ENCODE results near the gene GKN1.
A peak's percentile ranks its signal among the peaks of the same experiment; 100 is the strongest.
"Not testable (repeated sequence)": the region's sequence is repeated elsewhere in the genome, so short reads cannot be mapped to it uniquely, and the experiment has no call there.

GKN1 gene, protein sequence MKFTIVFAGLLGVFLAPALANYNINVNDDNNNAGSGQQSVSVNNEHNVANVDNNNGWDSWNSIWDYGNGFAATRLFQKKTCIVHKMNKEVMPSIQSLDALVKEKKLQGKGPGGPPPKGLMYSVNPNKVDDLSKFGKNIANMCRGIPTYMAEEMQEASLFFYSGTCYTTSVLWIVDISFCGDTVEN

DNA sequence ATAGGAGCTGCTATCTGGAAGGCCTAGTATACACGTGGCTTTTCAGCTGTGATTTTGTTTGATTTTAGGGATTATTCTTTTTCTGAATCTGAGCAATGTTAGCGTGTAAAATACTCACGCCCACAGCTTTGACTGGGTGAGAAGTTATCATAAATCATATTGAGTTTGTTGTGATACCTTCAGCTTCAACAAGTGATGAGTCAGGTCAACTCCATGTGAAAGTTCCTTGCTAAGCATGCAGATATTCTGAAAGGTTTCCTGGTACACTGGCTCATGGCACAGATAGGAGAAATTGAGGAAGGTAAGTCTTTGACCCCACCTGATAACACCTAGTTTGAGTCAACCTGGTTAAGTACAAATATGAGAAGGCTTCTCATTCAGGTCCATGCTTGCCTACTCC lies at the start of gene GKN1:
TSS of gene GKN1 (plus strand) at position 386 of the 400 bp plus-strand sequence. CDS start 42 bp downstream, outside the sequence.
- DNase-seq: no peak

DNA sequence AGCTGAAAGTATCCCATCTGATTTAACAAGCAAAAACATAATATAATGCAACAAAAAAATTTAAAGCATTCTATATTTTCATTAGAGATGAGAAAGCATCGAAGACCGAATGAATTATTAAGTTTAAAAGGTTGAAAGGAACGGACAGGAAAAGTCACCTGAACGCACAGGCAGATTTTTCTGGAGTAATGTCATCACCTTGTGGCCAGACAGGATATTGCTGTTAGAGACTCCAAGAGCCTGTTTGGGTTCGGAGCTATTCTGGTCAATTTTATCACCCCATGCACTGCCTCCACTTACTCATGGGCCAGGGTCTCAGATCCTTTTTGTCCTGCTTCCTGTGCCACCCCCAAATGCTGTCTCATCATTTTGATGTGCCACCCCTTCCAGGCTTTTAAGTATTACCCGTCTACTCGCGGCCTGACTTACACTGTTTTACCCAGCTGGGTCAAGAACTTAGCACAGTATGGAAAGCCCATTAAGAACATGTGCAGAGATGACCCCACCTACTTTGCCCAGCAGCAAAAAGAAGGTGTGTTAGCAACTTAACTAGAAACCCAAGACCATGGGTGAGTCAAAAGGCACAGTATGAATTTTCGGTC lies 49.0 kb upstream of the GKN1 start:
- peak; percentile 34 to 40 for DNase-seq

DNA sequence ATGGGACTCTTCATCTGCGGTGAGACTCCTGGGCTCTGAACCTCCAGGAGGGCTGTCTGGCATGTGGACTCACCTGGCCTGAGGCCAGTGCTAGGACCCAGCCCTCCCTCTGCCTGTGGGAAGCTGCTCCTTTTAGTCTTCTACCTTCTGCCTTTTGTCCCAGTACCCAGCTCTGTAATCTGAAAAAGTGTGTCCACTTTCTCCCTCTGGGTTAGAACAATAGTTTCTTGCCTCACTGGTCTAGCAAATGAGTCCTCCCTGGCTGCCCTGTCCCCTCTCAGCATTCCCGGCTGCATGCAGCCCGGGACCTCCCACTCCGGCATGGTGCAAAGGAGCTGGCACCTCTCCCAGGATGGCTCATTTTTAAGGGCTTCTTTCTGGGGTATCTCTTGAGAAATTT lies 47.6 kb upstream of the GKN1 start:
- no peak for DNase-seq

DNA sequence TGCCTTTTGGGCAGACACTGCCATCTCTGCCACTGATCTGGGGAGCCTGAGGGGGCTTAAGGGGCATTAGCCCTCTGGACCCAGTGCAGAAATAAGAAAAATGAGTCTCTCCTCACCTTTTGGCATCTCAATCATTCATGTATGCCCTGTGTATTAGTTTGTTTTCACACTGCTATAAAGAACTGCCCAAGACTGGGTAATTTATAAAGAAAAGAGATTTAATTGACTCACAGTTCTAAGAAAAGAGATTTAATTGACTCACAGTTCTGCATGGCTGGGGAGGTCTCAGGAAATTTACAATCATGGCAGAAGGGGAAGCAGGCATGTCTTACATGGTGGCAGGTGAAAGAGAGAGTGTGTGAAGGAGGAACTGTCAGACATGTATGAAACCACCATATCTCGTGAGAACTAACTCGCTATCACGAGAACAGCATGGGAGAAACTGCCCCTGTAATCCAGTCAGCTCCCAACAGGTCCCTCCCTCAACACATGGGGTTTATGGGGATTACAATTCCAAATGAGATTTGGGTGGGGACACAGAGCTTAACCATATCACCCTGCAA lies 43.2 kb upstream of the GKN1 start:
- no peak for DNase-seq

DNA sequence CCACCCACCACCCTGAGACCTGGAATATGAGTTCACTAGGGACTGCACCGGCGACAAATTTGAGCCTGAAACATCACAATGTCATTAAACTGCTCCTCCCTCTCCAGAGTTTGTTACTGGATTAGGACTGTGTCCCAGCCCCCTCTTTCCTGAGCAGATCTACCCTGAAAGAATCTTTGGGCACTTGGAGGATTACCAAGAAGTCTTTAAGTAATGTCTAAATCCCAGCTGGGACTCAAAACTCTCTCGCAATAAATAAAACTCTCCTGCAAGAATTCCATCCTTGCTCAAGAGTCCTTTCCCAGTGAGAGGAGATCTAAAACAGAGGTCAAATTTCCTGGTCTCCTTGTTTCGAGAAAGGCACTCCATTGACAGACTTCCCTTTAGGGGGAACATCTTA lies 42.6 kb upstream of the GKN1 start:
- no peak for DNase-seq

DNA sequence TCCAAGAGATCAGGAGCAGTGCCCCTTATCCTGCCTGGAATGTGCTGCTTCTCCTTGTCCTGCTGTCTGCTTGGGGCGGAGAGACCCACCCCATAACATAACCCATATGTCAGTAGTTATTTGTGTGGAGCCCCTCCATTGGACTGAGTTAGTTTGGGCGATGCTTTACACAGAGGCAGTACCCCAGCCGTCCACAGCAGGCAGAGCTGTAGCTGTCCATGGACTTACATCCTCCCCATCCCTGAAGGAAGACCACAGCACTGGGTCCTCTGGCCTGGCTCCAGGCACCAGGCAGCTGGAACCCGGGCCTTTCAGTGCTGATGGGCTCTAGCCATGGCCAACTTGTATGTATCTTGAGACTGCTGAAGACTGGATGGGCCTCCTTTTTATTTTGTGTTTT lies 42.0 kb upstream of the GKN1 start:
- no peak for DNase-seq

DNA sequence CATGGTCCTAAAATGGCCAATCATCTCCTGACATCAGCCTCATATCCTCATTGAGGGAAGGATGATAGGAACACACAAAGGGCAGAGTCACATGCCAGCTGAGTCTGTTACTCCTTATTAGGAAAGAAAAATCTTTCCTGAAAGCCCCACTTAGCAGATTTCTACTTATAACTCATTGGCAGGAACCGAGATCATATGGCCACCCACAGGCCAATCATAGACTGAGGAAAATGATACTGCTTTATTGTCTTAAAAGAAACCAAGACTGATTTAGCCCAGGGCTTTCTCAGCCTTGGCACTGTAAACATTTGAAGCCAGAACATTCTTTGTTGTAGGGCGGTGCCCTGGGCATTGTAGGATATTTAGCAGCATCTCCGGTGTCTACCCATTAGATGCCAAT lies 40.4 kb upstream of the GKN1 start:
- DNase-seq: no peak

DNA sequence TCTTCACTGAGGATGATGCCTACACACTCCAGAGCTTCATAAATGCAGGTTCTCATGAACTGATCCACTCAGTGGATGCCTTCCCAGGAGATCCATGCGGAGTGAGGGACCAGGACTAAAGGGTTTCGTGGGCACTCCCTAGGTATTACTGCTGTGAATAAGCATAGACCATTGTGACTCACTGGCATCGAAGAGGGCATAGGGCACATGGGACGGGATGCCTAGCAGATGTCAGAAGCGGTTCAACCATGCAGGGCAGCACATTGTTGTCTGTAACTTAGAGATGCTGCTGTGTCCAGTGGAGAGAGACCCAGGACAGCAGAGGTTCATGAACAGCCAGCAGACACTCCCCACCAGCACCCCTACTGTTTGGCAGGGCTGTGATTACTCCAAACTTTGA lies 39.0 kb upstream of the GKN1 start:
- DNase-seq: no peak

DNA sequence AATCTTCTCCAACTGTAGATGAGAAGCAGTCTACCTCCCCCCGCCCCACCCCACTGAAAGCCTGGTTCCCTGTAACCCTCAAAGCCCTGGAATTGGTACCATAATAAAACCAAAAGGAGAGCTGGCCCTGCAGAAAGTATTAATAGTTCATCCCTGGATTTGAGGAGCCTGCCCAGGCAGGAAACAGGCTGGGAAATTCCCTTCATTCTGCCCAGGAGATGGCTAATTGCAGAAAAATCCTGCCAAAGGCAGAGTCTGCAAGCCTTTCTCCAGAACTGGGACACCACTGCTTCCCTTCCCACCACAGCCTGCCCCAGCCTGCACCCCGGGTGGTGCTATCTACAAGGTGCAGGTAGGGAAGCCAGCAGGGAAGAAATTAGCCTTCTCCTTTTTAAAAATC lies 38.0 kb upstream of the GKN1 start:
- no peak for DNase-seq

DNA sequence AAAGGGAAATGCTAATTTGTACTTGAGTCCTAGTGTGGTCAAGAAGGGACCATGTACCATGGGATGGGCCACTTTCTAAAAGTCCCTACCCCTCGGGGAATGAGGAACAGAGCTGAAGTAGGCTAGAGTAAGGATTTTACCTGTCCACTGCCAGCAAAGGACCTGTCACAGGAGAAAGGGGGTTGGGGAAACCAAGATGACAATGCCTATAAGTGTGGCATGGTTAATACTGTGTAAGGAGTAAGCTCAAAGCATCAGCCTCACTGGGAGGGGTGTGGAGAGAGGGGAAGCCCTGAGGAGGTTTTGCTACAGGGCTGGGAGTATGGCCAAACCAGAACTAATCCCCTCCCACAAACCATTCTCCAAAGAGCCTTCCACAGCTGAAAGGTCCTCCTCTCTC lies 37.5 kb upstream of the GKN1 start:
- no peak for DNase-seq

DNA sequence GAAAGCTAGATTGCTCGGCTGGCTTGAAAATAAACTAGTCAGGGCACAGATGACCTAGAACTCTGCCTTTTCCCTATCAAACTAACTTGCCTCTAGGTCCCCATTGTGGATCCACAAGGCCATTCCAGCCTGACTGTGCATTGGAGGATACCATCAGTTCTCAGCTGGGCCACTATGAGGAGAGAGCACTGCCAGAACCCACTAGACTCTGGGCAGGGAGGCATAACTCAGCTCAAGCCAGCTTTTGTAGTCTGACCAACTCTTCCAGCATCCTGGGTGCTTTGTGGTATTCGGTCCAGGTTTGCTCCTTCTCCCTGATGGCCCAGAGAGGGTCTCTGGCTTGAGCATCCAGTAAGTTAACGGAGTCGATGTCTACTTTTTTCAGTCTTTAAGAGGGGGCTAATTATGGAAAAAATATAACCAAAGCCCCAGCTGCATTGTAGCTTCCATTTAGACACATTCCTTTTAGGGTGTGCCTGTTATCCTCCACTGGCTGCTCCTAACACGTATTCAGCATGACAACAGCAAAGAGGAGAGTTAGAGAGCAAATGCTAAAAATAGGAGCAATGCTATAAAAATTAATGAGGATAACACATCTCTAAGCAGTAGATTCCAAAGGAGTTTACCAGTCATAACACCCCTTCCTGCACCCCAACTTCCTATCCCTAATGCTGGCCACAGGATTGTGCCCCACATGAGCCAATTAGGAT lies 36.9 kb upstream of the GKN1 start:
- no peak for DNase-seq

DNA sequence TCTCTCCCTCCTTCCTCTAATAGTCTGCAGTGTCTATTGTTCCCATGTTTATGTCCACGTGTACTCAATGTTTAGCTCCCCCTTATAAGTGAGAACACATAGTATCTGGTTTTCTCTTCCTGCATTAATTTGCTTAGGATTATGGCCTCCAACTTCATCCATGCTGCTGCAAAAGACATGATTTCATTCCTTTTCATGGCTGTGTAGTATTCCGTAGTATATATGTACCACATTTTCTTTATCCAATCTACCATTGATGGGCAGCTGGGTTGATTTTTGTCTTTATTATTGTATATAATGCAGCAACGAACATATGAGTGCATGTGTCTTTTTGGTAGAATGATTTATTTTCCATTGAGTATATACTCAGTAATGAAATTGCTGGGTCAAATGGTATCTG lies 35.5 kb upstream of the GKN1 start:
- no peak for DNase-seq

DNA sequence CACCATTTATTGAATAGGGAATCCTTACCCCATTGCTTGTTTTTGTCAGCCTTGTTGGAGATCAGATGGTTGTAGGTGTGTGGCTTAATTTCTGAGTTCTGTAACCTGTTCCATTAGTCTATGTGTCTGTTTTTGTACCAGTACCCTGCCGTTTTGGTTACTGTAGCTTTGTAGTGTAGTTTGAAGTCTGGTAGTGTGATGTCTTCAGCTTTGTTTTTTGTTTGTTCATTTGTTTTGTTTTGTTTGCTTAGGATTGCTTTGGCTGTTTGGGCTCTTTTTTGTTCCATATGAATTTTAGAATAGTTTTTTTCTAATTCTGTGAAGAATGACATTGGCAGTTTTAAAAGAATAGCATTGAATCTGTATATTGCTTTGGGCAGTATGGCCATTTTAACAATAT lies 34.5 kb upstream of the GKN1 start:
- no peak for DNase-seq

DNA sequence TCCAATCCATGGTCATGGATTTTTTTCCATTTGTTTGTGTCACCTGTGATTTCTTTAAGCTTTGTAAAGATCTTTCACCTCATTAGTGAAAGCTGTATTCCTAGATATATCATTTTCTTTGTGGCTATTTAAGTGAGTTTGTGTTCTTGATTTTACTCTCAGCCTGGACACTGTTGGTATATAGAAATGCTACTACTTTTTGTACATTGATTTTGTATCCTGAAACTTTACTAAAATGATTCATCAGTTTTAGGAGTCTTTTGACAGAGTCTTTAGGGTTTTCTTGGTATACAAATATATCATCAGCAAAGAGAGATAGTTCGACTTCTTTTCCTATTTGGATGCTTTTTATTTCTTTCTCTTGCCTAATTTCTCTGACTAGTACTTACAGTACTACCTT lies 34.1 kb upstream of the GKN1 start:
- no peak for DNase-seq

DNA sequence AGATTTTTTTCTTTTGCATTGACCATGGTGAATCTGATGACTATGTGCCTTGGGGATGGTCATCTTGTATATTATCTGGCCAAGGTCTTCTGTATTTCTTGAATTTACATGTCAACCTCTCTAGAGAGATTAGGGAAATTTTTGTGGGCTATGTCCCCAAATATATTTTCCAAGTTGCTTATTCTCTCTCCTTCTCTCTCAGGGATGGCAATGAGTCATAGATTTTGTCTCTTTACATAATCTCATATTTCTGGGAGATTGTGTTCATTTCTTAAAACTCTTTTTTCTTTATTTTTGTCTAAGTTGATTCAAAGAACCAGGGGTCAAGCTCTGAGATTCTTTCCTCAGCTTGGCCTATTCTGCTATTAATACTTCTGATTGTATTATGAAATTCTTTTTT lies 31.6 kb upstream of the GKN1 start:
- no peak for DNase-seq

DNA sequence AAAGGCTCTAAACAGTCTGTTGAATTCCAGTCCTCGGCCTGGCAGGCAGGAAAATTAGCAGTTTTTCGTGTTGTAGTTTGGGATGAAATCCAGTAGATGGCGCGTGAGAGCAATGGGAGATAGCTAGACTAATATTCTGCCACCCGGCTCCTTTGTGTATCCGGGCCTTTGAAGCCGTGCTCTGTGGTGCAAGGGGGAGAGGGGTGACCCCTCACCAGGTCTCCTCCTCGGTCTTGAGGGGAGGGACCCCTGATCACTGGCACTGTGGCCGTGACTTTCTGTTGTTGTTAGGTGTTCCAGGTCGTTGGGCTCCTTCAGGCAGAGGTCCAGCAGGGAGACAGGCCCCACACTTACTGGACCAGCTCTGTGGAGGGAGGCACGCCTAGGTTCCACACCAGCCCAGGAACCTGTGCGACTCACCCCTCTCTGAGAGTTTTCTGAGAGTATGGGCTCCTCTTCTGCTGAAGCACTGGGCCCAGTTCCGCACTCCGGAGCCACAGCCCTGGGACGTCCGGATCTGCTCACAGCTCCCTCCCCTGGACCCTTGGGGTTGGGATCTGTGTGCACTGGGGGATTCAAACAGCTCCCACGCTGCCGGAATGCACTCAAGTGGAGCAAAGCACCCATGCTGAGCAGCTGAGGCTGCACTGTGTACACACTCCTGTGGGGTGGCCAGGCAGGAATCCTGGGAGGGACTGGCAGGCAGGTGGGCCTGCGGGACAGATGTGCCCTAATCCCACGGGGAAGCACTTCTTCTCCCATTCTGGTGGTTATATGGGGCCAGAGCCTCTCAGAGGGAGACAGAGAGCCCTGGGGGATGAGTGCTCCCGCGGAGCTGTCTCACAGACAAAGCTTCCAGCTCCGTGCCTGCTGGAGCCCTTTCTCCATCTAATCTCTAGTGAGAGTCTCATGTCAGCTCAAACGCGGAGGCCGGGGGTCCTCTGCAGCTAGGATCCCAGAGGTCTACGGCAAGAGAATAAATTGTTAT lies 30.6 kb upstream of the GKN1 start:
- DNase-seq: peak; percentile 25 to 52

DNA sequence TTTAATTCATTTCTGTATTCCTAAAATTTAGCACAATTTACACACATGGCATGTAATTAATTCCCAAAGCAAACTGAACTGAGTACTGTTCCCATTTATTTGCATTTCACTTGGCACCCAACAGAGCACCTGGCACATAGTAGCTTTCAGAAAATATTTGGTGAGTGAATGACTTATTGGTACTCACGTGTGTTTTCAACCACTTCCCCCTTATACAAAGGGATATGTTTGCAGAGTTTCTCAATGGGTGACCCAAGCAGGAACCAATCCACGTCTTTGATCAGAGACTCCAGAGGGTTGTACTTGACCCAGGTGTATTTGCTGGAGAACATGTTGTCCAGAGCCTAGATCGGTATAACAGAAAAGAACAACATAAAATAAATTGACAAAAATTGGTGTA lies 28.3 kb upstream of the GKN1 start:
- no peak for DNase-seq

DNA sequence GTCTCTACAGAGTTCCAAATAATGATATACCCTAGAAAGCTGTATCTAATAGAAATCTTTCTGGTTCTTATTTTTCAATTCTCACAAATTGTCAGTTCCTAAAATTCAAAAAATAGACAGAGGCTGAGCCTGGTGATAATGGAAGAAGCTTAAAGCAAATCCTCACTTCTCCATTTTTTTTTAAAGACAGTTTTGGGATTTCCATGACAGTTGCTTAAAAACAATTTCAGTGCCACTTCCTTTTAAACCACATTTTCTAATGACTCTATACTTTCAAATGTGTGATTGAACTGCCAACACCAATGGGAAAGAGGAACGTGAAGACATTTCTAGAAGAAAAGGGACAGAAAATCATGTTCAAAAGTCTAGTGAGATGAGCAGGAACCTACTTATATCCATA lies 25.7 kb upstream of the GKN1 start:
- DNase-seq: no peak

DNA sequence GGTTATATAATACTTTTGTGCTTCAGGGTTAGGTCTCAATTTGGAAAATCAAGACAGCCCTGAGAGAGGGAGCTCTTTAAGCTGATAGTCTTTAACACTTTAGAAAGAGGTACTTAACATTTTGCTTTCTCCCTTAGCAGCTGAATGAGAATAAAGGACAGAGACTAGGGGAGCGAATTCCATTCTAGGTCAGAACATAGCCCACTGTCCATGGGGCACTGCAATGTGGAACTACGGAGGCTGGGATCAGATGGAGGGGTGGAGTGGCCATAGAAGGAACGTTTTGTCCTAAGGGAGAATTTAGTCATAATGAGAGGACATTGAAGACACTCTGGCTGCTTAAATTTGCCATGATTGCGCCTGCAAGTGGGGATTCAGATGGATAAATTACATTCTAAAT lies 22.5 kb upstream of the GKN1 start:
- no peak for DNase-seq

DNA sequence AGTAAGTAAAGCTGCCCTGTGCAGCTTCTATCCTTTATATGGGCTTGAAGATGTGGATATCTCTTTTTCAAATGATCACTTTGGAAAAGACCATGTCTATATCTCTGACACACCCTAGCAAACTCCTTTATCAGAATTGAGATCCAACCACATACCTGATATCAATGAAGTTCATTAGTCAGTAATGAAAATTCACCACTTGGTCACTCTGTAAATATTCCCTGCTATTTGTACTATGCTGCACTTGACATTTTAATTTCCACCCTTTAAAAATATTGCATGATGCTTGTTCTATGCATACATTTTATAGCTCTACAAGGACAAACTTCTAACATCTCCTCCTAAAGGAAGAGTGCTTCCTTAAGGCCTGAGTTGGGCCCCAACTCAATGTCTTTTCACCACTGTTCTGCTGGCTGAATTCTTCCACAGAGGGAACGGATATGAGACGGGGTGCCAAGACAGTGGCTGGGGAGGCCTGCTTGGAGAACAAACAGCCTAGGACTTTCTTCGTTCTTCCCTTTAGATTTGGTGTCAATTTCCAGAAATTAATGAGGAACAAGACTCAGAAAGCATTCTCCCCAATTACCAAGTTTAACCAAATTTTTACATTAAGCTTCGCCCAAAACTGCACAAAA lies 21.4 kb upstream of the GKN1 start, which contains the start of gene GKN2:
TSS of gene GKN2 (minus strand) at position 7 of the 635 bp plus-strand sequence. CDS start 32 bp downstream, outside the sequence.
- DNase-seq: no peak

DNA sequence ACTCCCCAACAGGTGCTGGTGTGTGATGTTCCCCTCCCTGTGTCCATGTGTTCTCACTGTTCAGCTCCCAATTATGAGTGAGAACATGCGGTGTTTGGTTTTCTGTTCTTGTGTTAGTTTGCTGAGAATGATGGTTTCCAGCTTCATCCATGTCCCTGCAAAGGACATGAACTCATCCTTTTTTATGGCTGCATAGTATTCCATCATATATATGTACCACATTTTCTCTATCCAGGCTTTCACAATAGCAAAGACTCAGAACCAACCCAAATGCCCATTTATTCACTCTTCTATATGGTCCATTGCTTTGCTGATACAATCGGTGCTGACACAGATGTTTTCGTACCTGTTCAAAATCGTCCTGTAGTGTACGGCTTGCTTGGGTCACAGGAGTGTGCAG lies 19.0 kb upstream of the GKN1 start:
- not testable (repeated sequence) for DNase-seq

DNA sequence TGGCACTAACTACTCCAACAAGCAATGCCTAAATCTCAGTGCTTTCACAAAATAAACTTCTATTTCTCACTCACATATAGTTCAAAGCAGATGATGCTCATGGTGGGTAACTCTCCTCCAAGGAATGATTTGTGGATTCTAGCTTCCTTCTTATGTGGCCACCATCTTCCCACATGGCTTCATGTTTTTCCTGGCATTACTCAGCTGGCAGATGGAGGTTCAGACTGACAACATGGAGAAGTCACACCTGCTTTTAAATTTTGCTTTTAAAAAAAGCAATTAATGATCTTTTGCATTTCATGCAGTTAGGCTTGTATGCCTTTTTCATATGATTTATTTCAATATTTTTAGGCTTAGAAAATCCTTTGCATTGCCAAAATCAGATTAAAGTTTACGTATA lies 15.4 kb upstream of the GKN1 start:
- no peak for DNase-seq
